ENCODE results near the gene ZRANB3. TPM values are rescaled to one million over a fixed set of nuclear protein-coding genes. Genes with fewer than 3 reads are reported as not detected.

Gene ZRANB3
- total RNA-seq, 1 experiment from 2014 or later, result 15.9 TPM

- no peak overlapping the region for H3K4me3 ChIP-seq
- H3K36me3 ChIP-seq, result no peaks in the 10 kb centered on the region
- H3K9me3 ChIP-seq (replicated peaks), result no peaks in the 10 kb centered on the region
- H3K4me1 ChIP-seq, result no peaks in the 10 kb centered on the region
- H3K27ac ChIP-seq, result no peak overlapping the region
- no peaks in the 10 kb centered on the region for H3K27me3 ChIP-seq
- DNase-seq, result no peak
Observed at GRCh38 chr2:135226961-135227360, 304.1 kb downstream of the ZRANB3 start.

DNA sequence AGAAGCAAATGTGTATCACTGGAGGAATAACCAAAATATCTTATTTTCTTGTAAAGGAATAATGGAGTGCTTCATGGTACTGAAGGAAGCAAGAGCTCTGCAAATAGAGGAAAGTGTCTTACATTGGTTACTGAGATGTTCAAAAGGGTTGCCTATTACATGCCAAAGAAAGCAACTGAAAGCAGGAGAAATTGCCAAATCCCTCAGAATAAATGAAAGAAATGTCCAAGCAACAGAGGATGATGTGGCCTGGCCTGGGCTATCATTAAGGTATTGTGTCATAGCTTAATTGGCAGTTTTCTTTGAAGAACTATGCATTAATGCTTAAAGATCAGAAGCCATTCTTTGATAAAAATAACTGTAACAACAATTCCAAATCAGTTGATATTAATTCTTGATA lies 305.2 kb downstream of the ZRANB3 start:
- Histone ChIP-seq H3K9me3 (replicated peaks) (no peaks in the 10 kb centered on the region), H3K27me3 (no peaks in the 10 kb centered on the region), H3K4me3 (no peak overlapping the region), H3K4me1 (no peaks in the 10 kb centered on the region), H3K36me3 (no peaks in the 10 kb centered on the region), H3K27ac (no peak overlapping the region)
- DNase-seq, result no peak

DNA sequence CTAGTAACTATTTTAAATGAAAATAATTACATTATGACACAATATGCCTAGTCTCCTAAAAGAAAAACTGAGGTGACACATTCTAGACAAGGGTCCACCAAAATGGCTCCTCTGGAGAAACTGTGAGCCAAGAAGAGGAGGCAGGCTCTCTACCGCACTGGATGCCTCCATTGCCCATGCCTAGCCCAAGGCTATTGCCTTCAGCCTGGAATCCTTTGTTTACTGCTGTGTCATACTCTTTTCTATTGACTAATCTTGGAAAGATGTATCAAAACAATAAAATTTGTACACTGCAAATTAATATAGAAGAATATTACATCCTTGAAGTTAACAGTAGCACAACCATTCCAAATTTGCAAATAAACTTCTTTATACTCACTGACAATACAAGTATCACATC lies 311.8 kb downstream of the ZRANB3 start:
- H3K4me3 ChIP-seq, result no peak overlapping the region
- DNase-seq, result no peak
- no peaks in the 10 kb centered on the region for H3K27me3 ChIP-seq
- no peak overlapping the region for H3K27ac ChIP-seq
- no peaks in the 10 kb centered on the region; the same call in 1 of the 2 replicates for H3K36me3 ChIP-seq
- no peaks in the 10 kb centered on the region; the same call in 1 of the 2 replicates for H3K9me3 ChIP-seq (replicated peaks)
- no peaks in the 10 kb centered on the region for H3K4me1 ChIP-seq

GRCh38 chr2:135218426-135218825 lies 312.6 kb downstream of the ZRANB3 start:
- Histone ChIP-seq H3K4me3 (no peak overlapping the region), H3K9me3 (replicated peaks) (no peaks in the 10 kb centered on the region; the same call in 1 of the 2 replicates), H3K36me3 (no peaks in the 10 kb centered on the region; the same call in 1 of the 2 replicates), H3K4me1 (no peaks in the 10 kb centered on the region), H3K27ac (no peak overlapping the region), H3K27me3 (no peaks in the 10 kb centered on the region)
- DNase-seq, result no peak

- Histone ChIP-seq H3K4me3 (no peak overlapping the region), H3K27ac (no peak overlapping the region), H3K9me3 (replicated peaks) (no peaks in the 10 kb centered on the region), H3K36me3 (no peaks in the 10 kb centered on the region; the same call in none of the 2 replicates), H3K27me3 (no peaks in the 10 kb centered on the region), H3K4me1 (no peaks in the 10 kb centered on the region)
- no peak for DNase-seq
Observed at GRCh38 chr2:135212757-135213156, 318.3 kb downstream of the ZRANB3 start.

GRCh38 chr2:135208016-135208415 lies 323.0 kb downstream of the ZRANB3 start:
- no peaks in the 10 kb centered on the region for H3K4me1 ChIP-seq
- H3K27ac ChIP-seq, result no peak overlapping the region
- H3K36me3 ChIP-seq, result no peaks in the 10 kb centered on the region; the same call in 1 of the 2 replicates
- no peak for DNase-seq
- no peaks in the 10 kb centered on the region for H3K27me3 ChIP-seq
- no peak overlapping the region for H3K4me3 ChIP-seq
- no peaks in the 10 kb centered on the region for H3K9me3 ChIP-seq (replicated peaks)

- no peaks in the 10 kb centered on the region for H3K27me3 ChIP-seq
- no peaks in the 10 kb centered on the region for H3K4me1 ChIP-seq
- no peaks in the 10 kb centered on the region for H3K9me3 ChIP-seq (replicated peaks)
- no peaks in the 10 kb centered on the region; the same call in 1 of the 2 replicates for H3K36me3 ChIP-seq
- H3K27ac ChIP-seq, result no peak overlapping the region
- H3K4me3 ChIP-seq, result no peak overlapping the region
- DNase-seq, result no peak
Observed at GRCh38 chr2:135203944-135204343, 327.1 kb downstream of the ZRANB3 start.

DNA sequence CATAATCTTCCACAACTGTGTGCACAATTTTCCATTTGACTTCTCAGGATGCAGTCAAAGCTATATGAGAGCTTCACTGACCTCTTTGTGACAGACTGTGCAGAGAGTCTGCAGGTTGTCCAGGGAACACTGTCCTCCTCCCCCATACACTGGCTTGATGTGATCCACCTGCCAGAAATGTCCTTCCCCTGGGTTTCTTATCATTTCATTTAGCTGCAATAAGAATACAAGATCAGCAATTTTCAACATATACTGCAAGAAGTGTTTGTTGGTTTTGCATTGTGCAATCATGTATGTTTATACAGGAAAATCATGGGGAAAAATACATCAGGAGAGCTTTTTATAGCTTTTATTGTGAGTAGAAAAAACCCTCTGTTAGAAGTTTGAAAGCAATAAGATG lies 328.3 kb downstream of the ZRANB3 start:
- Histone ChIP-seq H3K27me3 (no peaks in the 10 kb centered on the region), H3K4me1 (no peaks in the 10 kb centered on the region), H3K27ac (no peak overlapping the region), H3K36me3 (no peaks in the 10 kb centered on the region; the same call in 1 of the 2 replicates), H3K4me3 (no peak overlapping the region), H3K9me3 (replicated peaks) (no peaks in the 10 kb centered on the region)
- DNase-seq, result no peak

DNA sequence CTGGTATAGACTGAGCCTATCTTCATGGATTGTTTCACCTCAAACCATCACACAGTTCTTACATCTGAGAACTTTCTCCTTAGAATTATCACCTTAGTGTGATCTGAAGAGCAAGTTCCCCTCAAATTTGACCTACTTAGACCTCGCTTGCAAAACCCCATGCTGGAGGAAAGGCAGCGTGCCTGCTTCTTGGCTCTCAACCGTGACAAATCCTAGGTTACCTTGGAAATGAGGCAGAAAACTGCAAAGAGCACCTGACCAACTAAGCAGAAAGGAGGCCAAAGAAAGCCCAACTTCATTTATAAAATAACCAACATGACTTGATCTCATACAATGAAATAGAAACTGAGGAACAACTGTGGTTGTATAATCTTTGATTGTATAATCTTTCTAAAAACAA lies 332.5 kb downstream of the ZRANB3 start:
- Histone ChIP-seq H3K4me1 (no peaks in the 10 kb centered on the region), H3K4me3 (no peak overlapping the region), H3K27me3 (no peaks in the 10 kb centered on the region), H3K36me3 (no peaks in the 10 kb centered on the region; the same call in 1 of the 2 replicates), H3K27ac (no peak overlapping the region), H3K9me3 (replicated peaks) (no peaks in the 10 kb centered on the region)
- no peak for DNase-seq

DNA sequence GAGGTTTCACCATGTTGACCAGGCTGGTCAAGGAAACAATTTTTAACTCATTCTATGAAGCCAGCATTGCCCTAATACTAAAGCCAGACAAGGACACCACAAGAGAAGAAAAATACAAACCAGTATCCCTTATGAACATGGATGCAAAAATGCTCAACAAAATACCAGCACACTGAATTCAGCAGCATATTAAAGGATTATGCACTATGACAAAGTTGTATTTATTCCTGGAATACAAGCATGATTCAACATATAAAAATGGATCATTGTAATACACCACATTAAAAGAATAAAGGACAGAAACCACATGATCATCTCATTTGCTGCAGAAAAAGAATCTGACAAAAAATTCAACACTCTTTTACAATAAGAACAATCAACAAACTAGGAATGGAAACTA lies 340.2 kb downstream of the ZRANB3 start:
- no peak for DNase-seq
- peaks cover 3% of the 10 kb centered on the region for H3K9me3 ChIP-seq (replicated peaks)

GRCh38 chr2:135189148-135189547 lies 341.9 kb downstream of the ZRANB3 start:
- DNase-seq, result no peak
- Histone ChIP-seq H3K4me1 (no peaks in the 10 kb centered on the region), H3K27me3 (no peaks in the 10 kb centered on the region), H3K9me3 (replicated peaks) (peaks cover 3% of the 10 kb centered on the region), H3K36me3 (no peaks in the 10 kb centered on the region), H3K27ac (no peak overlapping the region), H3K4me3 (no peak overlapping the region)

More for the DNA sequence above, 340.2 kb downstream of the ZRANB3 start:
- Histone ChIP-seq H3K27me3 (no peaks in the 10 kb centered on the region), H3K27ac (no peak overlapping the region), H3K4me1 (no peaks in the 10 kb centered on the region), H3K36me3 (no peaks in the 10 kb centered on the region), H3K4me3 (no peak overlapping the region)

- Histone ChIP-seq H3K27ac (no peak overlapping the region), H3K4me3 (no peak overlapping the region), H3K27me3 (no peaks in the 10 kb centered on the region), H3K36me3 (no peaks in the 10 kb centered on the region), H3K4me1 (no peaks in the 10 kb centered on the region), H3K9me3 (replicated peaks) (no peaks in the 10 kb centered on the region; the same call in 1 of the 2 replicates)
- DNase-seq, result no peak
Observed at GRCh38 chr2:135187270-135187669, 343.7 kb downstream of the ZRANB3 start.

GRCh38 chr2:135186054-135186453 lies 345.0 kb downstream of the ZRANB3 start:
- Histone ChIP-seq H3K27ac (no peak overlapping the region), H3K36me3 (no peaks in the 10 kb centered on the region), H3K27me3 (no peaks in the 10 kb centered on the region), H3K4me3 (no peak overlapping the region), H3K4me1 (no peaks in the 10 kb centered on the region), H3K9me3 (replicated peaks) (no peaks in the 10 kb centered on the region; the same call in 1 of the 2 replicates)
- no peak for DNase-seq

GRCh38 chr2:135183822-135184221 lies 347.2 kb downstream of the ZRANB3 start:
- no peaks in the 10 kb centered on the region for H3K4me1 ChIP-seq
- DNase-seq, result no peak

GRCh38 chr2:135182601-135183000 lies 348.4 kb downstream of the ZRANB3 start:
- H3K4me1 ChIP-seq, result no peaks in the 10 kb centered on the region
- H3K36me3 ChIP-seq, result no peaks in the 10 kb centered on the region
- no peak overlapping the region for H3K4me3 ChIP-seq
- no peak for DNase-seq
- H3K27me3 ChIP-seq, result no peaks in the 10 kb centered on the region
- H3K9me3 ChIP-seq (replicated peaks), result no peaks in the 10 kb centered on the region
- H3K27ac ChIP-seq, result no peak overlapping the region

More at GRCh38 chr2:135183822-135184221, 347.2 kb downstream of the ZRANB3 start:
- Histone ChIP-seq H3K36me3 (no peaks in the 10 kb centered on the region), H3K9me3 (replicated peaks) (no peaks in the 10 kb centered on the region), H3K27ac (no peak overlapping the region), H3K27me3 (no peaks in the 10 kb centered on the region), H3K4me3 (no peak overlapping the region)

GRCh38 chr2:135182190-135182589 lies 348.8 kb downstream of the ZRANB3 start:
- Histone ChIP-seq H3K4me3 (no peak overlapping the region), H3K27ac (no peak overlapping the region), H3K9me3 (replicated peaks) (no peaks in the 10 kb centered on the region), H3K36me3 (no peaks in the 10 kb centered on the region), H3K27me3 (no peaks in the 10 kb centered on the region), H3K4me1 (no peaks in the 10 kb centered on the region)
- DNase-seq, result no peak

All from SJCRH30 (cell line).